GM12891 (cell line): ENCODE measurements around the gene SMC4.

ENCODE experiments used
- POLR2A ChIP-seq: IDR thresholded peaks from 2 replicates; pipeline ENCODE4 v1.6.1; 2011; ENCODE audit warnings: low read depth, low read length, control low read depth
- POLR2AphosphoS5 ChIP-seq: IDR thresholded peaks from 2 replicates; pipeline ENCODE4 v1.6.1; 2011; ENCODE audit warnings: low read depth, low read length, control low read depth
- POU2F2 ChIP-seq: IDR thresholded peaks from 2 replicates; pipeline ENCODE4 v1.6.1; 2011; ENCODE audit warnings: low read depth, mild to moderate bottlenecking, control low read depth, low read length, moderate library complexity
- TAF1 ChIP-seq: IDR thresholded peaks from 2 replicates; pipeline ENCODE4 v1.6.1; 2011; ENCODE audit warnings: low read depth, low read length, control low read depth

DNA sequence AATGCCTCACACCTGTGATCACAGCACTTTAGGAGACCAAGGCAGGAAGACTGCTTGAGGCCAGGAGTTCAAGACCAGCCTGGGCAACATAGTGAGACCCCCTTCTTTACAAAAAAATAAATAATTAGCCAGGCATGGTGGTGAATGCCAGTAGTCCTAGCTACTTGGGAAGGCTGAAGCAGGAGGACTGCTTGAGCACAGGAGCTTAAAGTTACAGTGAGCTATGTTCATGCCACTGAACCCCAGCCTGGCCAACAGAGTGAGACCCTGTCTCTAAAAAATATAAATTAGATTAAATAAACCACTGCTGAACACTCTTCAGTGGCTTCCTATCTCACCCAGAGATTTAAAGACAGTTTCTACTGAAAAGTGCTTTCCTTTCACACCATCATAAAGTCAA, 6.7 kb upstream of the SMC4 start:
- TF ChIP-seq TAF1 = no peak
- TF ChIP-seq POLR2A = no peak
- TF ChIP-seq POU2F2 = no peak
- no peak for TF ChIP-seq POLR2AphosphoS5
